GM19193 (cell line): Measurements from ENCODE around the gene BAZ2B.

Source experiments
- POLR2A ChIP-seq: IDR thresholded peaks from 4 replicates; pipeline ENCODE4 v1.6.1; 2011; ENCODE audit not compliant: insufficient read depth, insufficient read length; ENCODE audit errors: extremely low read depth

The BAZ2B gene

GRCh38 chr2:159616286-159616701, at the start of gene BAZ2B:
Gene BAZ2B, minus strand, starts transcription at chr2:159616548. Its CDS starts 137,829 bp downstream, at chr2:159478719.
- no peak for TF ChIP-seq POLR2A

GRCh38 chr2:159661286-159661685, 44.9 kb upstream of the BAZ2B start:
- TF ChIP-seq POLR2A, result no peak

GRCh38 chr2:159658881-159659873, 42.8 kb upstream of the BAZ2B start:
- no peak for TF ChIP-seq POLR2A

GRCh38 chr2:159653962-159654361, 37.6 kb upstream of the BAZ2B start:
- no peak for TF ChIP-seq POLR2A

- TF ChIP-seq POLR2A, result no peak
Observed at GRCh38 chr2:159651884-159652283, 35.5 kb upstream of the BAZ2B start.

GRCh38 chr2:159650574-159650973, 34.2 kb upstream of the BAZ2B start:
- no peak for TF ChIP-seq POLR2A

GRCh38 chr2:159648643-159649042, 32.3 kb upstream of the BAZ2B start:
- TF ChIP-seq POLR2A, result no peak

- TF ChIP-seq POLR2A, result no peak
Observed at GRCh38 chr2:159647667-159648066, 31.3 kb upstream of the BAZ2B start.

- no peak for TF ChIP-seq POLR2A
Observed at GRCh38 chr2:159640176-159640575, 23.8 kb upstream of the BAZ2B start.

- no peak for TF ChIP-seq POLR2A
Observed at GRCh38 chr2:159639712-159640111, 23.4 kb upstream of the BAZ2B start.

GRCh38 chr2:159639071-159639470, 22.7 kb upstream of the BAZ2B start:
- TF ChIP-seq POLR2A, result no peak

- no peak for TF ChIP-seq POLR2A
Observed at GRCh38 chr2:159637988-159638501, 21.7 kb upstream of the BAZ2B start.

GRCh38 chr2:159637240-159637639, 20.9 kb upstream of the BAZ2B start:
- TF ChIP-seq POLR2A, result no peak

- no peak for TF ChIP-seq POLR2A
Observed at GRCh38 chr2:159635006-159635789, 18.9 kb upstream of the BAZ2B start.

GRCh38 chr2:159633219-159633618, 16.9 kb upstream of the BAZ2B start:
- TF ChIP-seq POLR2A, result no peak
